Hepatocyte (in vitro differentiated cells): ENCODE results near the gene UBE2L6. TPM values are rescaled to one million over a fixed set of nuclear protein-coding genes. Genes with fewer than 3 reads are reported as not detected.

Source experiments
- DNase-seq: peaks from one replicate; pipeline ENCODE4 v3.0.0-alpha.2; 2016; ENCODE audit warnings: low spot score
- H2AFZ ChIP-seq: fragments of 200-600 bp; sonication (generic); 2 replicates; pipeline ENCODE4 v1.6.0; 2016; ENCODE audit warnings: antibody characterized with exemption, mild to moderate bottlenecking
- H3K27ac ChIP-seq: fragments of 200-600 bp; sonication (generic); 2 replicates; pipeline ENCODE4 v1.5.1; 2016; ENCODE audit warnings: mild to moderate bottlenecking
- H3K27me3 ChIP-seq: fragments of 200-600 bp; sonication (generic); 2 replicates; pipeline ENCODE4 v1.6.1; 2016
- H3K36me3 ChIP-seq: fragments of 200-600 bp; sonication (generic); replicated peaks from 2 replicates; pipeline ENCODE4 v1.5.1; 2016; ENCODE audit warnings: low read depth; ENCODE audit not compliant: insufficient read depth
- H3K4me1 ChIP-seq: fragments of 200-600 bp; sonication (generic); 2 replicates; pipeline ENCODE4 v1.5.1; 2016; ENCODE audit warnings: mild to moderate bottlenecking, moderate library complexity; ENCODE audit not compliant: insufficient read depth
- H3K4me2 ChIP-seq: fragments of 200-600 bp; sonication (generic); 2 replicates; pipeline ENCODE4 v1.6.0; 2016
- H3K4me3 ChIP-seq: fragments of 200-600 bp; sonication (generic); 2 replicates; pipeline ENCODE4 v1.5.1; 2016; ENCODE audit warnings: mild to moderate bottlenecking
- H3K79me2 ChIP-seq: fragments of 200-600 bp; sonication (generic); 2 replicates; pipeline ENCODE4 v1.6.0; 2017; ENCODE audit warnings: mild to moderate bottlenecking
- H3K9me2 ChIP-seq: fragments of 200-600 bp; sonication (generic); replicated peaks from 2 replicates; pipeline ENCODE4 v1.6.0; 2017; ENCODE audit warnings: mild to moderate bottlenecking; ENCODE audit not compliant: insufficient read depth
- H3K9me3 ChIP-seq: fragments of 200-600 bp; sonication (generic); 2 replicates; pipeline ENCODE4 v1.5.1; 2016; ENCODE audit warnings: low read depth, mild to moderate bottlenecking
- H4K20me1 ChIP-seq: fragments of 200-600 bp; sonication (generic); 2 replicates; pipeline ENCODE4 v1.6.0; 2016; ENCODE audit warnings: mild to moderate bottlenecking; ENCODE audit not compliant: insufficient read depth, poor library complexity, severe bottlenecking
- EZH2 ChIP-seq: fragments of 200-600 bp; sonication (generic); IDR thresholded peaks from 2 replicates; pipeline ENCODE4 v1.6.1; 2016; ENCODE audit warnings: antibody characterized with exemption, mild to moderate bottlenecking, borderline replicate concordance
- EZH2phosphoT487 ChIP-seq: fragments of 200-600 bp; sonication (generic); IDR thresholded peaks from one replicate; pipeline ENCODE4 v1.6.1; 2018; ENCODE audit warnings: antibody characterized with exemption, mild to moderate bottlenecking, low read depth, moderate library complexity; ENCODE audit not compliant: unreplicated experiment, severe bottlenecking
- WGBS: methylation state at CpG from one replicate; pipeline ENCODE4 v1.1.6; 2016; ENCODE audit warnings: low lambda C conversion rate; ENCODE audit errors: missing lambda C conversion rate; 5-methylcytosine and 5-hydroxymethylcytosine counted together
- polyA plus RNA-seq: library from polyadenylated mRNA; unstranded; fragments of >200 nt; fragmentation: Nextera tagmentation; extraction: Ambion mirVana; gene quantifications from 2 replicates; pipeline ENCODE4 v1.2.1, GENCODE V29; 2016
- total RNA-seq: library from RNA; depleted of rRNA; stranded (reverse); fragments of >200 nt; gene quantifications from 2 replicates; pipeline ENCODE4 v1.2.3, GENCODE V29; 2014
- TF ChIP-seq, protein P1 (sequence below): fragments of 200-600 bp; sonication (generic); IDR thresholded peaks from 2 replicates; pipeline ENCODE4 v1.5.1; 2016; ENCODE audit warnings: antibody characterized with exemption, mild to moderate bottlenecking; ENCODE audit not compliant: poor library complexity

Gene UBE2L6
- total and polyA plus RNA-seq, 2 experiments from 2014 or later: 45.7 to 113 TPM

DNA sequence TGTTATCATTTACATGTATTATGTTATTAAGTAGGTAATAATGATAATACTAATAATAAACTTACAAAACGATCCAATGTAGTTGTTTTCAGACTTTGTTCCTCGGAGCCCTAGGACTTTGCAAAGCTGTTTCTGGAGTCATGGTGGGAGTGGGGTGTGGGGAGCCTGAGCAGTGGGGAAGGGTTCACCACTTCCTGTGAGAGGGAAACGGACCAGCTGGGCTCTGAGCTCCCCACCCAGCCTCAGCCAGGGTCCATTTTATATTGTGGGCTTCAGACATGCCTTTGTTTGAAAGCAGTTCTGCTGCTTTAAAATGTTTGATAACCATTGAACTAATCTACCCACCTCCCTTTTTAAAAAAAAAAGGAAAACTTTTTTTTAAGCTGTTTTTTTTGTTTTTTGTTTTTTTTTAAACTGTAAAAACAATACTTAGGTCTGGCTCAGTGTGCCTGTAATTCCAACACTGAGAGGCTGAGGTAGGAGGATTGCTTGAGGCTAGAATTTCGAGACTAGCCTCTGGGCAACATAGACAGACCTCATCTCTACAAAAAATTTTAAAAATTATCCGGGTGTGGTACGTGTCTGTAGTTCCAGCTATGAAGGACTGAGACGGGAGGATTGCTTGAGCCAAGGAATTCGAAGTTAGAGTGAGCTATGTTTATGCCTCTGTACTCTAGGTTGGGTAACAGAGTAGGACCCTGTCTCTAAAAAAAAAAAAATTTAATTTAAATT lies 37.0 kb upstream of the UBE2L6 start:
- TF ChIP-seq EZH2: no peak
- TF ChIP-seq, protein P1, sequence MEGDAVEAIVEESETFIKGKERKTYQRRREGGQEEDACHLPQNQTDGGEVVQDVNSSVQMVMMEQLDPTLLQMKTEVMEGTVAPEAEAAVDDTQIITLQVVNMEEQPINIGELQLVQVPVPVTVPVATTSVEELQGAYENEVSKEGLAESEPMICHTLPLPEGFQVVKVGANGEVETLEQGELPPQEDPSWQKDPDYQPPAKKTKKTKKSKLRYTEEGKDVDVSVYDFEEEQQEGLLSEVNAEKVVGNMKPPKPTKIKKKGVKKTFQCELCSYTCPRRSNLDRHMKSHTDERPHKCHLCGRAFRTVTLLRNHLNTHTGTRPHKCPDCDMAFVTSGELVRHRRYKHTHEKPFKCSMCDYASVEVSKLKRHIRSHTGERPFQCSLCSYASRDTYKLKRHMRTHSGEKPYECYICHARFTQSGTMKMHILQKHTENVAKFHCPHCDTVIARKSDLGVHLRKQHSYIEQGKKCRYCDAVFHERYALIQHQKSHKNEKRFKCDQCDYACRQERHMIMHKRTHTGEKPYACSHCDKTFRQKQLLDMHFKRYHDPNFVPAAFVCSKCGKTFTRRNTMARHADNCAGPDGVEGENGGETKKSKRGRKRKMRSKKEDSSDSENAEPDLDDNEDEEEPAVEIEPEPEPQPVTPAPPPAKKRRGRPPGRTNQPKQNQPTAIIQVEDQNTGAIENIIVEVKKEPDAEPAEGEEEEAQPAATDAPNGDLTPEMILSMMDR: no peak
- no peak for TF ChIP-seq EZH2phosphoT487
- H3K9me3 ChIP-seq: no peaks in the 10 kb centered on the region
- H4K20me1 ChIP-seq: no peaks in the 10 kb centered on the region
- no peaks in the 10 kb centered on the region for H3K27me3 ChIP-seq
- 72% methylated on average over 8 of the region's 8 CpGs for WGBS
- no peaks in the 10 kb centered on the region for H3K79me2 ChIP-seq
- H2AFZ ChIP-seq: no peak overlapping the region
- H3K4me3 ChIP-seq: no peak overlapping the region
- H3K9me2 ChIP-seq: no peaks in the 10 kb centered on the region
- H3K4me1 ChIP-seq: peaks cover 1% of the 10 kb centered on the region
- no peak overlapping the region for H3K27ac ChIP-seq
- H3K36me3 ChIP-seq: no peaks in the 10 kb centered on the region
- no peak for DNase-seq
- no peak overlapping the region for H3K4me2 ChIP-seq

DNA sequence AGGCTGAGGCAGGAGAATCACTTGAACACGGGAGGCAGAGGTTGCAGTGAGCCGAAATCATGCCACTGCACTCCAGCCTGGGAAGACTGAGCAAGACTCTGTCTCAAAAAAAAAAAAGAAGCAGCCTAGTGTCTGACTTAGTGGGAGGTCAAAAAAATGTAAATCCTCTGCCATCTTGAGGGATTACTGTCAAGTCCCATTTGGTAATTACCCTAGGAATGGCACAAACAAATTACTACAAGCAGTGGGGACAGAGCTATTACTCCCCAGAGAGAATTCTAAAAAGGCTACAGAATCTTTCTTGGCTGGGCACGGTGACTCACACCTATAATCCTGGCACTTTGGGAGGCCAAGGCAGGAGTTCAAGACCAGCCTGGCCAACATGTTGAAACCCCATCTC lies 33.8 kb upstream of the UBE2L6 start:
- no peak for DNase-seq
- no peaks in the 10 kb centered on the region for H3K9me2 ChIP-seq
- no peaks in the 10 kb centered on the region for H3K9me3 ChIP-seq
- WGBS: 90% methylated on average over 3 of the region's 3 CpGs
- no peak overlapping the region for H2AFZ ChIP-seq
- no peaks in the 10 kb centered on the region for H4K20me1 ChIP-seq
- no peaks in the 10 kb centered on the region for H3K27me3 ChIP-seq
- TF ChIP-seq, protein P1: no peak
- H3K79me2 ChIP-seq: no peaks in the 10 kb centered on the region
- no peak overlapping the region for H3K4me2 ChIP-seq
- no peak overlapping the region for H3K4me3 ChIP-seq
- H3K4me1 ChIP-seq: peaks cover 13% of the 10 kb centered on the region
- H3K36me3 ChIP-seq: no peaks in the 10 kb centered on the region
- H3K27ac ChIP-seq: no peak overlapping the region

DNA sequence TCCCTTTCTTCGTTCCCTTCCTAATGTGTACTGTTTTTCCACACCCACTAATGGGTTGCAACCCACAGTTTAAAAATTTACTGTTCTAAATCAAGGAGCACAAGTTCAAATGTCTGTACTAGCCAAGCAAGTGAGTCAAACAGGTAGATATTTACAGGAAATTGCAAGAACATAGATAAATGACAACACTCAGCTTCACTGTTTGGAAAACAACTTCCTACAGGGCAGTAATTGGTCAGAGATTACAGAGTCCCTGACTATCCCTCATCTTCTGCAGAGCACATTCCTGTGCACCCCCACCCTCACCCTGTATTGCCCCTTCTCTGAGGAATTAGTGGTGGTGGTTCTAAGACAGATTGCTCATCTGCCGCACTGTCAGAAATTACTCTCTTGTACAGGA lies 31.9 kb upstream of the UBE2L6 start:
- TF ChIP-seq EZH2 (no peak), EZH2phosphoT487 (no peak)
- TF ChIP-seq, protein P1: no peak
- Histone ChIP-seq H3K79me2 (no peaks in the 10 kb centered on the region), H3K4me2 (peak overlapping the region; percentile 87), H3K9me2 (no peaks in the 10 kb centered on the region), H3K27ac (peak overlapping the region; percentile 85), H3K9me3 (no peaks in the 10 kb centered on the region), H3K36me3 (no peaks in the 10 kb centered on the region), H3K4me3 (no peak overlapping the region), H3K27me3 (no peaks in the 10 kb centered on the region), H4K20me1 (no peaks in the 10 kb centered on the region), H2AFZ (no peak overlapping the region), H3K4me1 (peaks cover 13% of the 10 kb centered on the region)
- DNase-seq: no peak
- WGBS: 57% methylated on average over 2 of the region's 2 CpGs

DNA sequence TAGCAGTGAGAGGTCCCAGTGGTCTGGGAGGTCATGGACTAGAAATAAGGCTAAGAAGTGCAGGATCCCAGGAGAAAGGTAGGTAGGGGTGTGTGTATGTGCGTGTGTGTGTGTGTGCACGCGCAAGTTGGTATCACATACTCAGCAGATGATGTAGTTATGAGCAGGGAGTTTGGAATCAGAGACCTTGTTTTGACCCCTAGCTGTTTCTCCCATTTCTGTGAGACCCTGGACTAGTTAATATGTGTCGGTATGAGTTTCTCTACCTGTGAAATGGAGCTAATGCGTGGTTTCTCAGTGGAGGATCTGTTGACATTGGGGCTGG lies 31.3 kb upstream of the UBE2L6 start:
- Histone ChIP-seq H3K36me3 (no peaks in the 10 kb centered on the region), H3K4me2 (peak overlapping the region; percentile 87), H3K4me1 (peaks cover 13% of the 10 kb centered on the region), H3K27me3 (no peaks in the 10 kb centered on the region), H3K4me3 (peak overlapping the region; percentile 48), H3K79me2 (no peaks in the 10 kb centered on the region), H3K9me3 (no peaks in the 10 kb centered on the region), H3K27ac (peak overlapping the region; percentile 85), H2AFZ (peak overlapping the region; percentile 58), H3K9me2 (no peaks in the 10 kb centered on the region), H4K20me1 (no peaks in the 10 kb centered on the region)
- 68% methylated on average over 5 of the region's 5 CpGs for WGBS
- peak; percentile 19 for DNase-seq
- TF ChIP-seq EZH2 (no peak), EZH2phosphoT487 (no peak)
- TF ChIP-seq, protein P1: no peak
